Central memory CD4-positive, alpha-beta T cell (primary cell): ENCODE data around the gene KCNJ6.

Source experiments
- DNase-seq: peaks from one replicate; pipeline ENCODE4 v3.0.0; 2022

The KCNJ6 gene

GRCh38 chr21:37862536-37862935, 53.7 kb downstream of the KCNJ6 start:
- no peak for DNase-seq

- DNase-seq, result no peak
These were observed 54.7 kb downstream of the KCNJ6 start for GRCh38 chr21:37861561-37861960.

- DNase-seq, result no peak
These were observed 55.8 kb downstream of the KCNJ6 start for GRCh38 chr21:37860416-37860815.

- no peak for DNase-seq
These were observed 60.3 kb downstream of the KCNJ6 start for GRCh38 chr21:37855647-37856625.

GRCh38 chr21:37855271-37855646, 61.0 kb downstream of the KCNJ6 start:
- no peak for DNase-seq

GRCh38 chr21:37849506-37850102, 66.7 kb downstream of the KCNJ6 start:
- no peak for DNase-seq

GRCh38 chr21:37848721-37849490, 67.4 kb downstream of the KCNJ6 start:
- no peak for DNase-seq

GRCh38 chr21:37845535-37845934, 70.7 kb downstream of the KCNJ6 start:
- DNase-seq, result no peak

GRCh38 chr21:37843191-37843590, 73.1 kb downstream of the KCNJ6 start:
- no peak for DNase-seq

- no peak for DNase-seq
These were observed 73.9 kb downstream of the KCNJ6 start for GRCh38 chr21:37842163-37842919.

- no peak for DNase-seq
These were observed 78.9 kb downstream of the KCNJ6 start for GRCh38 chr21:37837381-37837780.

GRCh38 chr21:37835481-37835880, 80.8 kb downstream of the KCNJ6 start:
- no peak for DNase-seq

GRCh38 chr21:37833301-37833700, 83.0 kb downstream of the KCNJ6 start:
- no peak for DNase-seq

GRCh38 chr21:37829447-37829846, 86.8 kb downstream of the KCNJ6 start:
- no peak for DNase-seq

- DNase-seq, result no peak
These were observed 87.3 kb downstream of the KCNJ6 start for GRCh38 chr21:37828991-37829390.

GRCh38 chr21:37828556-37828955, 87.7 kb downstream of the KCNJ6 start:
- DNase-seq, result no peak

- no peak for DNase-seq
These were observed 88.3 kb downstream of the KCNJ6 start for GRCh38 chr21:37827913-37828312.

- DNase-seq, result no peak
These were observed 94.3 kb downstream of the KCNJ6 start for GRCh38 chr21:37821786-37822450.

GRCh38 chr21:37821092-37821491, 95.2 kb downstream of the KCNJ6 start:
- DNase-seq, result no peak

GRCh38 chr21:37819372-37819771, 96.9 kb downstream of the KCNJ6 start:
- no peak for DNase-seq

- no peak for DNase-seq
These were observed 99.0 kb downstream of the KCNJ6 start for GRCh38 chr21:37817242-37817641.

GRCh38 chr21:37815893-37816292, 100.4 kb downstream of the KCNJ6 start:
- no peak for DNase-seq
